ENCODE results near the gene DNAH3.

DNAH3 gene

GRCh38 chr16:21189311-21189710, 38.7 kb upstream of the DNAH3 start:
- peaks cover 10% of the 10 kb centered on the region for H3K36me3 ChIP-seq (replicated peaks; ENCODE audit: low read depth, low read length)
- 0 out of 2 replicates have a peak overlapping the region, but pooled peaks have one; percentile 24 for H3K4me3 ChIP-seq (ENCODE audit: low read length)
- H3K9me3 ChIP-seq (ENCODE audit: insufficient read depth, low read length): 0 out of 2 replicates have a peak, but pooled peaks cover 11% of the 10 kb centered on the region
- H3K4me1 ChIP-seq (ENCODE audit: low read length): peaks cover 25% of the 10 kb centered on the region
- no peaks in the 10 kb centered on the region for H4K20me1 ChIP-seq (ENCODE audit: insufficient read depth, low read length)
- peak overlapping the region; percentile 84 for H3K4me2 ChIP-seq (ENCODE audit: low read length)
- TF ChIP-seq, protein P1, sequence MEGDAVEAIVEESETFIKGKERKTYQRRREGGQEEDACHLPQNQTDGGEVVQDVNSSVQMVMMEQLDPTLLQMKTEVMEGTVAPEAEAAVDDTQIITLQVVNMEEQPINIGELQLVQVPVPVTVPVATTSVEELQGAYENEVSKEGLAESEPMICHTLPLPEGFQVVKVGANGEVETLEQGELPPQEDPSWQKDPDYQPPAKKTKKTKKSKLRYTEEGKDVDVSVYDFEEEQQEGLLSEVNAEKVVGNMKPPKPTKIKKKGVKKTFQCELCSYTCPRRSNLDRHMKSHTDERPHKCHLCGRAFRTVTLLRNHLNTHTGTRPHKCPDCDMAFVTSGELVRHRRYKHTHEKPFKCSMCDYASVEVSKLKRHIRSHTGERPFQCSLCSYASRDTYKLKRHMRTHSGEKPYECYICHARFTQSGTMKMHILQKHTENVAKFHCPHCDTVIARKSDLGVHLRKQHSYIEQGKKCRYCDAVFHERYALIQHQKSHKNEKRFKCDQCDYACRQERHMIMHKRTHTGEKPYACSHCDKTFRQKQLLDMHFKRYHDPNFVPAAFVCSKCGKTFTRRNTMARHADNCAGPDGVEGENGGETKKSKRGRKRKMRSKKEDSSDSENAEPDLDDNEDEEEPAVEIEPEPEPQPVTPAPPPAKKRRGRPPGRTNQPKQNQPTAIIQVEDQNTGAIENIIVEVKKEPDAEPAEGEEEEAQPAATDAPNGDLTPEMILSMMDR (IDR thresholded peaks at IDR 0.05; ENCODE audit: low read depth, low read length): no peak
- TF ChIP-seq EZH2phosphoT487 (IDR thresholded peaks at IDR 0.05; ENCODE audit: low read depth): no peak
- H3K79me2 ChIP-seq (ENCODE audit: low read length): no peaks in the 10 kb centered on the region
- H3K27me3 ChIP-seq (ENCODE audit: low read depth, low read length): peaks cover 16% of the 10 kb centered on the region
- no peak overlapping the region for H2AFZ ChIP-seq (ENCODE audit: low read depth, low read length)
- H3K9ac ChIP-seq (ENCODE audit: low read length): no peak overlapping the region
- no peak overlapping the region for H3K27ac ChIP-seq (ENCODE audit: low read length)

DNA sequence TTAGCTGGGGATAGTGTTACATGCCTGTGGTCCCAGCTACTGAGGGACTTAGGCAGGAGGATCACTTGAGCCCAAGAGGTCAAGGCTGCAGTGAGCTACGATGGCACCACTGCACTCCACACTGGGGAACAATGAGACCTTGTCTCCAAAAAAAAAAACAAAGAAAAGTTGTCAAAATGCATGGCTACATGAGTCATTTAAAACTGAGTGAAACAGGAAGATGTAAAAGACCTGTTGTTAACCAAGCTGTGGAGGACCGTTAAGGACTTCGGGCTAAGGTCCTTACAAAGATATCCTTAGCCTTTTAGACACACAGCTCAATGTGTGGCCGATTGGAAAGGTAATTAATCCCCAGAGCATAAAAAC, 35.7 kb upstream of the DNAH3 start:
- 0 out of 2 replicates have a peak, but pooled peaks cover 12% of the 10 kb centered on the region for H3K9me3 ChIP-seq (ENCODE audit: insufficient read depth, low read length)
- H3K27me3 ChIP-seq (ENCODE audit: low read depth, low read length): peaks cover 11% of the 10 kb centered on the region
- no peak overlapping the region for H3K9ac ChIP-seq (ENCODE audit: low read length)
- no peak overlapping the region for H2AFZ ChIP-seq (ENCODE audit: low read depth, low read length)
- H3K4me2 ChIP-seq (ENCODE audit: low read length): no peak overlapping the region
- no peaks in the 10 kb centered on the region; the same call in 1 of the 2 replicates for H4K20me1 ChIP-seq (ENCODE audit: insufficient read depth, low read length)
- TF ChIP-seq EZH2phosphoT487 (IDR thresholded peaks at IDR 0.05; ENCODE audit: low read depth): no peak
- TF ChIP-seq, protein P1 (IDR thresholded peaks at IDR 0.05; ENCODE audit: low read depth, low read length): no peak
- peaks cover 34% of the 10 kb centered on the region for H3K36me3 ChIP-seq (replicated peaks; ENCODE audit: low read depth, low read length)
- H3K27ac ChIP-seq (ENCODE audit: low read length): no peak overlapping the region
- no peaks in the 10 kb centered on the region for H3K79me2 ChIP-seq (ENCODE audit: low read length)
- peaks cover 25% of the 10 kb centered on the region for H3K4me1 ChIP-seq (ENCODE audit: low read length)
- H3K4me3 ChIP-seq (ENCODE audit: low read length): no peak overlapping the region

DNA sequence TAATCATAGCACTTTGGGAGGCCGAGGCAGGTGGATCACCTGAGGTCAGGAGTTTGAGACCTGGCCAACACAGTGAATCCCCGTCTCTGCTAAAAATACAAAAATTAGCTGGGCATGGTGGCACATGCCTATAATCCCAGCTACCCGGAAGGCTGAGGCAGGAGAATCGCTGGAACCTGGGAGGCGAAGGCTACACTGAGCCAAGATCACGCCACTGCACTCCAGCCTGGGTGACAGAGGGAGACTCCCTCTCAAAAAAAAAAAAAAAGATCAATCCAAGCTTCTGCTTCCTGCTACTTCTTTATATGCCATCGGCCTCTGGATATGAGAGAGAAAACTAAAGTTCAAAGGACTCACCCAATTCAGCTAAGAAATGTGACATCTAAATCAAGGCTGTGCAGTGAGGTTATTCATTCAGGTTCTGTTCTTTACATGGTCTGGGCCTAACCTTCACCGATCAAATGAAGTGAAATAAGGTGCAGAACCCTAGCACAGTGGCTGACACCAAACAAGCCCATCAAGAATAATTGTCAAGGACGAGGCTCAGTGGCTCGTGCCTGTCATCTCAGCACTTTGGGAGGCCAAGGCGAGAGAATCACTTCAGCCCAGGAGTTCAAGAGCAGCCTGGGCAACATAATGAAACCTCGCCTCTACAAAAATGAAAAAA, 35.1 kb upstream of the DNAH3 start:
- Histone ChIP-seq H3K4me2 (ENCODE audit: low read length) (no peak overlapping the region), H3K9ac (ENCODE audit: low read length) (no peak overlapping the region)

GRCh38 chr16:21184834-21185233, 34.2 kb upstream of the DNAH3 start:
- H4K20me1 ChIP-seq (ENCODE audit: insufficient read depth, low read length): no peaks in the 10 kb centered on the region; the same call in 1 of the 2 replicates
- H3K79me2 ChIP-seq (ENCODE audit: low read length): no peaks in the 10 kb centered on the region
- H3K4me3 ChIP-seq (ENCODE audit: low read length): no peak overlapping the region
- no peak overlapping the region for H3K4me2 ChIP-seq (ENCODE audit: low read length)
- H3K27ac ChIP-seq (ENCODE audit: low read length): 0 out of 2 replicates have a peak overlapping the region, but pooled peaks have one; percentile 6
- no peak overlapping the region for H2AFZ ChIP-seq (ENCODE audit: low read depth, low read length)
- H3K27me3 ChIP-seq (ENCODE audit: low read depth, low read length): peaks cover 5% of the 10 kb centered on the region
- H3K9me3 ChIP-seq (ENCODE audit: insufficient read depth, low read length): 0 out of 2 replicates have a peak, but pooled peaks cover 12% of the 10 kb centered on the region
- H3K36me3 ChIP-seq (replicated peaks; ENCODE audit: low read depth, low read length): peaks cover 47% of the 10 kb centered on the region
- no peak overlapping the region for H3K9ac ChIP-seq (ENCODE audit: low read length)
- TF ChIP-seq, protein P1 (IDR thresholded peaks at IDR 0.05; ENCODE audit: low read depth, low read length): no peak
- TF ChIP-seq EZH2phosphoT487 (IDR thresholded peaks at IDR 0.05; ENCODE audit: low read depth): no peak
- H3K4me1 ChIP-seq (ENCODE audit: low read length): peaks cover 25% of the 10 kb centered on the region

More for the DNA sequence above, 35.1 kb upstream of the DNAH3 start:
- no peaks in the 10 kb centered on the region for H3K79me2 ChIP-seq (ENCODE audit: low read length)
- no peak for TF ChIP-seq EZH2phosphoT487 (IDR thresholded peaks at IDR 0.05; ENCODE audit: low read depth)
- TF ChIP-seq, protein P1 (IDR thresholded peaks at IDR 0.05; ENCODE audit: low read depth, low read length): no peak
- no peak overlapping the region for H3K4me3 ChIP-seq (ENCODE audit: low read length)
- H2AFZ ChIP-seq (ENCODE audit: low read depth, low read length): no peak overlapping the region
- no peak overlapping the region for H3K27ac ChIP-seq (ENCODE audit: low read length)
- peaks cover 11% of the 10 kb centered on the region for H3K27me3 ChIP-seq (ENCODE audit: low read depth, low read length)
- 0 out of 2 replicates have a peak, but pooled peaks cover 12% of the 10 kb centered on the region for H3K9me3 ChIP-seq (ENCODE audit: insufficient read depth, low read length)
- peaks cover 25% of the 10 kb centered on the region for H3K4me1 ChIP-seq (ENCODE audit: low read length)
- no peaks in the 10 kb centered on the region; the same call in 1 of the 2 replicates for H4K20me1 ChIP-seq (ENCODE audit: insufficient read depth, low read length)
- peaks cover 39% of the 10 kb centered on the region for H3K36me3 ChIP-seq (replicated peaks; ENCODE audit: low read depth, low read length)
